ENCODE data around the gene SMAP1.
A peak's percentile ranks its signal among the peaks of the same experiment; 100 is the strongest.

The SMAP1 gene

DNA sequence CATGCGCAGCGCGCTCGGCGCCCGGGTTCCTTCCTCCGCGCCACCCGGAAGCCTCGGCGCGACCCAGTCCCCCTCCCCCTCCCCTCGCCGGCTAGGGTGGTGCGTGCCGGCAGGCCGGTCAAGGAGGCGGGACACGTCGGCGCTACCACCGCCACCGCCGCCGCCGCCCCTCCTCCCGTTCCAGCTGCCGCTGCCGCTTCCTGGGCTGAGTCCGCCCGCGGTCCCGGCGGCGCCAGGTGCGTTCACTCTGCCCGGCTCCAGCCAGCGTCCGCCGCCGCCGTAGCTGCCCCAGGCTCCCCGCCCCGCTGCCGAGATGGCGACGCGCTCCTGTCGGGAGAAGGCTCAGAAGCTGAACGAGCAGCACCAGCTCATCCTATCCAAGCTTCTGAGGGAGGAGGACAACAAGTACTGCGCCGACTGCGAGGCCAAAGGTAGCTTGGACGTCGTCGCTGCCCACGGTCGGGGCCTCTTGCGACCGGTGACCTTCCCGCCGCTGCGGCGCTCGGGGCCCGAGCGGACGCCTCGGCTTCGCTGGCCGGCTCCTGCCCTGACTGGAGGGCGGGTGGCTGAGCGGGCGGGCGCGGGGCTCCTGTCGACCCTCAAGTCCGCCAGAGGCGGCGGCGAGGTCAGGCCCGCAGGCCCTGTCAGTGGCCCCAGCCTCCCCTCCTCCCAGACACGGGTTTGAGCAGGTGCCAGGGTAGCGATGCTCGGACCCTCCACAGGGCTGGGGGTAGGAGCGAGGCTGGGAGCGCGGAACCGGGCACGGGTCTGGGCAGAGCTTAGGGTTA lies at the start of gene SMAP1:
SMAP1 (plus strand) TSS at position 173 of the 788 bp plus-strand sequence; CDS start at position 314, 141 bp downstream.
- Histone ChIP-seq H3K9ac (ENCODE audit: low read length) (peak within 1 kb of the TSS; percentile 91), H3K27ac (ENCODE audit: low read depth, low read length) (peak within 1 kb of the TSS; percentile 41), H3K36me3 (ENCODE audit: control insufficient read depth, insufficient read depth, low read length) (no peaks in the 10 kb centered on the region), H3K9me3 (ENCODE audit: control insufficient read depth, insufficient read depth, low read depth, low read length) (no peaks in the 10 kb centered on the region), H3K4me1 (ENCODE audit: control insufficient read depth, insufficient read depth, low read length) (peaks cover 23% of the 10 kb centered on the region), H3K4me3 (ENCODE audit: low read depth, low read length) (peak within 1 kb of the TSS; percentile 91), H3K27me3 (ENCODE audit: control insufficient read depth, insufficient read depth, low read length) (no peaks in the 10 kb centered on the region)

DNA sequence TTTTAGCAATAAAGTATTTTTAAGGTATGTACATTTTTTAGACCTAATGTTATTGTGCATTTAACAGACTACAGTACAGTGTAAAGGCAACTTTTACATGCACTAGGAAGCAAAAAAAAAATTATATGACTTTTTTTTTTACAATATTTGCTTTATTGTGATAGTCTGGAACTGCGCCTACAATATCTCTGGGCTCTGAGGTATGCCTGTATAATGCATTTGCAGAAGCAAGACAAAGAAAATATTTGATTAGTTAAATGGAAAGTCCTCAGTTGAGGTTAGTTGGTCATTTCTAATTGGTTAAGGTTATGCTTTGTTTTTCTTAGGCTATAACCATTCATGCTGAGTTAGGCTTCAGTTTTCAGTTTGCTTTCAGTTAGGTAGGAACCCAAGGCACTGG lies 46.9 kb upstream of the SMAP1 start:
- Histone ChIP-seq H3K27ac (ENCODE audit: low read depth, low read length) (no peak overlapping the region), H3K4me1 (ENCODE audit: control insufficient read depth, insufficient read depth, low read length) (no peaks in the 10 kb centered on the region), H3K9me3 (ENCODE audit: control insufficient read depth, insufficient read depth, low read depth, low read length) (0 out of 2 replicates have a peak, but pooled peaks cover 5% of the 10 kb centered on the region)

DNA sequence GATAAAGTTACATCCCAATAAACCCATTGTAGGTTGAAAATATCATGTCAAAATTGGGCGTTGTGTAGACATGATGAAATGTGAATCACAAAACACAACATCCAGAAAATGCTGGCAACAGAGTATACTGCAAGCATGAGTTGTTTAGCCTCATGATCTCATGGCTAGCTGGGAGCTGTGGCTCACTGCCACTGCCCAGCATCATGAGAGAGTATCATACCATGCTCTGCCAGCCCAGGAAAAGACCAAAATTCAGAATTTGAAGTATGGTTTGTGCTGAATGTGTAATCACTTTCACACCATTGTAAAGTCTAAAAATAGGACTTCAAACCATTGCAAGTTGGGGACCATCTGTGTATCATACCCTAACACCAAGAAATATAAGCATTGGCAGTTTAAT lies 45.2 kb upstream of the SMAP1 start:
- no peak overlapping the region for H3K4me3 ChIP-seq (ENCODE audit: low read depth, low read length)
- no peak overlapping the region for H3K9ac ChIP-seq (ENCODE audit: low read length)
- H3K36me3 ChIP-seq (ENCODE audit: control insufficient read depth, insufficient read depth, low read length) = no peaks in the 10 kb centered on the region
- no peaks in the 10 kb centered on the region for H3K4me1 ChIP-seq (ENCODE audit: control insufficient read depth, insufficient read depth, low read length)
- no peaks in the 10 kb centered on the region for H3K27me3 ChIP-seq (ENCODE audit: control insufficient read depth, insufficient read depth, low read length)
- no peak overlapping the region for H3K27ac ChIP-seq (ENCODE audit: low read depth, low read length)
- 0 out of 2 replicates have a peak, but pooled peaks cover 8% of the 10 kb centered on the region for H3K9me3 ChIP-seq (ENCODE audit: control insufficient read depth, insufficient read depth, low read depth, low read length)

More for the DNA sequence above, 46.9 kb upstream of the SMAP1 start:
- Histone ChIP-seq H3K36me3 (ENCODE audit: control insufficient read depth, insufficient read depth, low read length) (no peaks in the 10 kb centered on the region), H3K27me3 (ENCODE audit: control insufficient read depth, insufficient read depth, low read length) (no peaks in the 10 kb centered on the region), H3K9ac (ENCODE audit: low read length) (no peak overlapping the region), H3K4me3 (ENCODE audit: low read depth, low read length) (no peak overlapping the region)

DNA sequence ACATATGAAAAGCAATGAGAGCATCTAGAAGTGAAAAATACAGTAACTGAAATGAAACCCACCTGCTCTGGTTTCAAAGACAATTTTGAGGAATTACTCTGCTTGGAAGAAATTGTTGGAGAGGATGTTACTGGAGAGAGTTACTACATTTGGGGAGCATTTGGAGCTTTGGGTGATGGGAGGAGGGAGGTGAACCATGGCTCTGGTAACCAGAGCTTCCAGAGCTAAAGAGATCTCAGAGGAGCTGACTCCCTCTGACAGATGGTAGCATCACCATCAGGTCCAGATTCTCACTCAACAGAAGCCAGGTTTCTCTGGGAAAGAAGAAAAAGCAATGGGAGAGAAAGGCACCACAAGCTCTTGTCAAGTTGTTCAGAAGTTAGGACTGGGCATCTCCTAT lies 42.2 kb upstream of the SMAP1 start:
- no peak overlapping the region for H3K9ac ChIP-seq (ENCODE audit: low read length)
- H3K27me3 ChIP-seq (ENCODE audit: control insufficient read depth, insufficient read depth, low read length) = no peaks in the 10 kb centered on the region
- H3K36me3 ChIP-seq (ENCODE audit: control insufficient read depth, insufficient read depth, low read length) = no peaks in the 10 kb centered on the region
- no peaks in the 10 kb centered on the region for H3K4me1 ChIP-seq (ENCODE audit: control insufficient read depth, insufficient read depth, low read length)
- no peak overlapping the region for H3K27ac ChIP-seq (ENCODE audit: low read depth, low read length)
- H3K9me3 ChIP-seq (ENCODE audit: control insufficient read depth, insufficient read depth, low read depth, low read length) = 0 out of 2 replicates have a peak, but pooled peaks cover 9% of the 10 kb centered on the region
- no peak overlapping the region for H3K4me3 ChIP-seq (ENCODE audit: low read depth, low read length)

DNA sequence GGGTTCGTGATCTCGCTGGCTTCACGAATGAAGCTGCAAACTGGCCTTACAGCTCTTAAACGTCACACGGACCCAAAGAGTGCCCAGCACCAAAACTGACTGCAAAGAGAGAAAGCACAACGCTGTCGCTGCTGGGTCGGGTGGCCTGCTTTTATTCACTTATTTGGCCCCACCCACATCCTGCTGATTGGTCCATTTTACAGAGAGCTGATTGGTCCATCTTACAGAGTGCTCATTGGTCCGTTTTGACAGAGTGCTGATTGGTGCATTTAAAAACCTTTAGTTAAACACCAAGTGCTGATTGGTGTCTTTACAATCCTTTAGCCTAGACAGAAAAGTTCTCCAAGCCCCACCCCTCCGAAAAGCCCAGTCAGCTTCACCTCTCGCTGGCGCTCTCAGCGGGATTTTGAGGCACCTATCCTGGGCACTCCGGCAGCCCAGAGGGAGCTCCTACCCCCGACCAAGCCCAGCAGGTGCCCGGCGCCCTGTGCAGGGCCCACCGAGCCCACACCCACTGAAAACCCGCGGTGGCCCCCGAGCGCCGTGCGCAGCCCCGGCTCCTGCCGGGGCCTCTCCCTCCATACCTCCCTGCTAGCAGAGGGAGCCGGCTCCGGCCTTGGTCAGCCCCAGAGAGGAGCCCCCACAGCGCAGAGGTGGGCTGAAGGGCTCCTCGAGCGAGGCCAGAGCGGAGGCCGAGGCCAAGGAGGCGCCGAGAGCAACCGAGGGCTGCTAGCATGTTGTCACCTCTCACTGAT lies 40.0 kb upstream of the SMAP1 start:
- Histone ChIP-seq H3K36me3 (ENCODE audit: control insufficient read depth, insufficient read depth, low read length) (no peaks in the 10 kb centered on the region), H3K9ac (ENCODE audit: low read length) (no peak overlapping the region), H3K4me3 (ENCODE audit: low read depth, low read length) (no peak overlapping the region), H3K27me3 (ENCODE audit: control insufficient read depth, insufficient read depth, low read length) (no peaks in the 10 kb centered on the region), H3K9me3 (ENCODE audit: control insufficient read depth, insufficient read depth, low read depth, low read length) (0 out of 2 replicates have a peak, but pooled peaks cover 9% of the 10 kb centered on the region), H3K4me1 (ENCODE audit: control insufficient read depth, insufficient read depth, low read length) (no peaks in the 10 kb centered on the region), H3K27ac (ENCODE audit: low read depth, low read length) (no peak overlapping the region)

DNA sequence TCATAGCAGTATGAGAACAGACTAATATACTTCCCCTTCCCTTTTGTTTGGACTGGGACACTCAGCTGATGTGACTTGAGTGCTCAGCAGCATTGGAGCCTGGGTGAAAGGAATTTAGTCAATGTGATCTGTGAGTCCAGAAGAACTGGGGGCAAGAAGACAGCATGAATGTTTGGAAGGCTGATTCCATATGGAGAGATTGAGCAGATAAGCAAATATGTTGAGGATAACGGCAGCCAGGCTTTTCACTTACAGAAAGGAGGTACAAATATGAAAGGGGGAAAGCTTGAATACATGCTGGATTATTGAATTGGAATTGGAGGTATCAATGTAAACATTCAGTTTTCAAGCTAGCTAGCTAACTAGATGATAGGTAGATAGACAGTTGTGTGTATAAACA lies 37.8 kb upstream of the SMAP1 start:
- Histone ChIP-seq H3K9ac (ENCODE audit: low read length) (no peak overlapping the region), H3K9me3 (ENCODE audit: control insufficient read depth, insufficient read depth, low read depth, low read length) (0 out of 2 replicates have a peak, but pooled peaks cover 4% of the 10 kb centered on the region), H3K4me1 (ENCODE audit: control insufficient read depth, insufficient read depth, low read length) (no peaks in the 10 kb centered on the region), H3K36me3 (ENCODE audit: control insufficient read depth, insufficient read depth, low read length) (no peaks in the 10 kb centered on the region), H3K27me3 (ENCODE audit: control insufficient read depth, insufficient read depth, low read length) (no peaks in the 10 kb centered on the region), H3K27ac (ENCODE audit: low read depth, low read length) (no peak overlapping the region), H3K4me3 (ENCODE audit: low read depth, low read length) (no peak overlapping the region)

GRCh38 chr6:70633870-70634269 lies 33.8 kb upstream of the SMAP1 start:
- Histone ChIP-seq H3K4me3 (ENCODE audit: low read depth, low read length) (no peak overlapping the region), H3K9me3 (ENCODE audit: control insufficient read depth, insufficient read depth, low read depth, low read length) (no peaks in the 10 kb centered on the region), H3K4me1 (ENCODE audit: control insufficient read depth, insufficient read depth, low read length) (no peaks in the 10 kb centered on the region), H3K9ac (ENCODE audit: low read length) (no peak overlapping the region), H3K27me3 (ENCODE audit: control insufficient read depth, insufficient read depth, low read length) (no peaks in the 10 kb centered on the region), H3K36me3 (ENCODE audit: control insufficient read depth, insufficient read depth, low read length) (no peaks in the 10 kb centered on the region), H3K27ac (ENCODE audit: low read depth, low read length) (no peak overlapping the region)

GRCh38 chr6:70636596-70636995 lies 31.1 kb upstream of the SMAP1 start:
- Histone ChIP-seq H3K4me3 (ENCODE audit: low read depth, low read length) (no peak overlapping the region), H3K27ac (ENCODE audit: low read depth, low read length) (no peak overlapping the region), H3K9me3 (ENCODE audit: control insufficient read depth, insufficient read depth, low read depth, low read length) (no peaks in the 10 kb centered on the region), H3K9ac (ENCODE audit: low read length) (no peak overlapping the region), H3K4me1 (ENCODE audit: control insufficient read depth, insufficient read depth, low read length) (no peaks in the 10 kb centered on the region), H3K36me3 (ENCODE audit: control insufficient read depth, insufficient read depth, low read length) (no peaks in the 10 kb centered on the region), H3K27me3 (ENCODE audit: control insufficient read depth, insufficient read depth, low read length) (no peaks in the 10 kb centered on the region)

DNA sequence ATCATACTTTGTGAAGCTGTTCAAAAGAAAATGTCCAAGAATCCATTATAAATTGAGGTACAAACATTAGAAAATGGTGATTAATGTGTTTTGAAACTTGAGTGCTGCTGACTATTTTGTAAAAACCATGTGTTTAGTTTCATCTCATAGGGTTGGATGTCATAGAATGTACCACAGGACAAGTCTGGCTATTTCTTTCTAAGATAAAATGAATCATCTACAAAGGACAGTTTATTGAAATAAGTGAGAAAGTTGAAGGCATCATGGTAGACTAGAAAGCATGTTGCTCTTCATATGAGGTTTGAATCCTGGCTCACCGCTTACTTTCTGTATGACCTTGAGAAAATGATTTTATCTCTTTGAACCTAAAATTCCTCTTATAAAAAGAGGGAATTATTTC lies 29.2 kb upstream of the SMAP1 start:
- H3K9ac ChIP-seq (ENCODE audit: low read length) = no peak overlapping the region
- H3K4me3 ChIP-seq (ENCODE audit: low read depth, low read length) = no peak overlapping the region
- H3K27ac ChIP-seq (ENCODE audit: low read depth, low read length) = no peak overlapping the region
- no peaks in the 10 kb centered on the region for H3K4me1 ChIP-seq (ENCODE audit: control insufficient read depth, insufficient read depth, low read length)
- no peaks in the 10 kb centered on the region for H3K27me3 ChIP-seq (ENCODE audit: control insufficient read depth, insufficient read depth, low read length)
- H3K36me3 ChIP-seq (ENCODE audit: control insufficient read depth, insufficient read depth, low read length) = no peaks in the 10 kb centered on the region
- no peaks in the 10 kb centered on the region for H3K9me3 ChIP-seq (ENCODE audit: control insufficient read depth, insufficient read depth, low read depth, low read length)

DNA sequence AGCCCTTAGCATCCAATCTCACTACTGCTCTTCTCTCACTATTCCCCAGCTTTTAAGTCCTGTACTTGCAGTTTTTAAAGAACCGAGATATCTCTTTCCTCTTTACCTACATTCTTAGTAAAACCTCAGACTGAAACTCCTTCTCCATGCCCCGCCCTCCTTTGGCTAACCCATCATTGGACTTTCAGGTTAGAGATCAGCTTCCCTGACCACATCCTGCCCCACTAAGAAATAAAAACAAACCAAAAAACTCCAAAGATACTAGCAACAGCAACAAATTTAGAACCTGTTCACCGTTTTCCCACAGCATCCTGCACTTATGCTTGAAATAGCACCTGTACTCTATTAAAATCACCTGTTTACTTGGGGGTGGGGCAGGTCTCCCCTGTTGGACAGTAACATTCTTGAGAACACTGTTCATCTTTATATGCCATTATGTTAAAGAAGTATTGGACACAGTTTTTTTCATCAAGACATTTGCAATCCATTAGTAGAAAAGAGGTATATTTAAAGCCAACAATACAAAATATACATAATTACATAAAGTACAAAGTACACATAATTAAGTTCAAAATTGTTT lies 16.3 kb upstream of the SMAP1 start:
- H3K27ac ChIP-seq (ENCODE audit: low read depth, low read length) = no peak overlapping the region
- H3K4me1 ChIP-seq (ENCODE audit: control insufficient read depth, insufficient read depth, low read length) = no peaks in the 10 kb centered on the region
- no peaks in the 10 kb centered on the region for H3K27me3 ChIP-seq (ENCODE audit: control insufficient read depth, insufficient read depth, low read length)
- H3K4me3 ChIP-seq (ENCODE audit: low read depth, low read length) = no peak overlapping the region
- H3K36me3 ChIP-seq (ENCODE audit: control insufficient read depth, insufficient read depth, low read length) = no peaks in the 10 kb centered on the region
- H3K9ac ChIP-seq (ENCODE audit: low read length) = no peak overlapping the region
- H3K9me3 ChIP-seq (ENCODE audit: control insufficient read depth, insufficient read depth, low read depth, low read length) = no peaks in the 10 kb centered on the region

GRCh38 chr6:70652216-70652615 lies 15.5 kb upstream of the SMAP1 start:
- Histone ChIP-seq H3K9ac (ENCODE audit: low read length) (no peak overlapping the region), H3K36me3 (ENCODE audit: control insufficient read depth, insufficient read depth, low read length) (no peaks in the 10 kb centered on the region), H3K4me1 (ENCODE audit: control insufficient read depth, insufficient read depth, low read length) (no peaks in the 10 kb centered on the region), H3K27me3 (ENCODE audit: control insufficient read depth, insufficient read depth, low read length) (no peaks in the 10 kb centered on the region), H3K4me3 (ENCODE audit: low read depth, low read length) (no peak overlapping the region), H3K27ac (ENCODE audit: low read depth, low read length) (no peak overlapping the region), H3K9me3 (ENCODE audit: control insufficient read depth, insufficient read depth, low read depth, low read length) (no peaks in the 10 kb centered on the region)

All from HUES6 (cell line).